Brain microvascular endothelial cell (primary cell): Measurements from ENCODE around the gene BMAL1.

Experiments used
- DNase-seq: peaks from one replicate; pipeline ENCODE4 v3.0.0-alpha.2; 2020
- H3K27ac ChIP-seq: fragments of 250-450 bp; sonication (Bioruptor Pico); 2 replicates; pipeline ENCODE4 v1.5.1; 2020; ENCODE audit warnings: mild to moderate bottlenecking, moderate library complexity
- H3K27me3 ChIP-seq: fragments of 250-450 bp; sonication (Bioruptor Pico); replicated peaks from 2 replicates; pipeline ENCODE4 v1.5.1; 2020; ENCODE audit warnings: mild to moderate bottlenecking
- H3K36me3 ChIP-seq: fragments of 250-450 bp; sonication (Bioruptor Pico); replicated peaks from 2 replicates; pipeline ENCODE4 v1.5.1; 2020; ENCODE audit warnings: mild to moderate bottlenecking
- H3K4me3 ChIP-seq: 2 replicates; pipeline ENCODE4 v1.5.1; 2011; ENCODE audit warnings: low read depth, mild to moderate bottlenecking, control low read depth, low read length, moderate library complexity
- CTCF ChIP-seq: IDR thresholded peaks from 2 replicates; pipeline ENCODE4 v1.5.1; 2011; ENCODE audit warnings: low read depth, mild to moderate bottlenecking, moderate library complexity, low read length, control low read depth, inconsistent platforms; ENCODE audit errors: missing control alignments
- in situ Hi-C: cut with HindIII; loops from 2 replicates; pipeline ENCODE4 v1.10.0; 2017; ENCODE audit warnings: low sequenced_read_pairs, low pct_ligation_motif_present

Gene BMAL1

GRCh38 chr11:13310443-13310842, 32.9 kb downstream of the BMAL1 start:
- no peak for TF ChIP-seq CTCF
- Histone ChIP-seq H3K4me3 (no peak overlapping the region), H3K36me3 (no peaks in the 10 kb centered on the region), H3K27me3 (no peaks in the 10 kb centered on the region), H3K27ac (no peak overlapping the region)
- no peak for DNase-seq
- in situ Hi-C loops: no loop called here

GRCh38 chr11:13311570-13311969, 34.0 kb downstream of the BMAL1 start:
- Histone ChIP-seq H3K4me3 (no peak overlapping the region), H3K36me3 (no peaks in the 10 kb centered on the region), H3K27me3 (no peaks in the 10 kb centered on the region), H3K27ac (no peak overlapping the region)
- no peak for TF ChIP-seq CTCF
- DNase-seq: no peak
- in situ Hi-C loops: no loop called here

GRCh38 chr11:13313005-13313819, 35.6 kb downstream of the BMAL1 start:
- no peak for TF ChIP-seq CTCF
- in situ Hi-C loops: no loop called here
- no peak for DNase-seq
- H3K27ac ChIP-seq: no peak overlapping the region
- H3K4me3 ChIP-seq: no peak overlapping the region
- H3K36me3 ChIP-seq: no peaks in the 10 kb centered on the region
- no peaks in the 10 kb centered on the region for H3K27me3 ChIP-seq

GRCh38 chr11:13314676-13315394, 37.2 kb downstream of the BMAL1 start:
- Histone ChIP-seq H3K27ac (no peak overlapping the region), H3K4me3 (no peak overlapping the region), H3K27me3 (no peaks in the 10 kb centered on the region), H3K36me3 (no peaks in the 10 kb centered on the region)
- DNase-seq: no peak
- no peak for TF ChIP-seq CTCF
- in situ Hi-C loops: no loop called here

- Histone ChIP-seq H3K27ac (no peak overlapping the region), H3K4me3 (no peak overlapping the region), H3K27me3 (no peaks in the 10 kb centered on the region), H3K36me3 (no peaks in the 10 kb centered on the region)
- in situ Hi-C loops: no loop called here
- TF ChIP-seq CTCF: no peak
- no peak for DNase-seq
These were observed 38.2 kb downstream of the BMAL1 start for GRCh38 chr11:13315517-13316432.
